K562 treated with DMSO at 1 percent for 4 hours (cell line): ENCODE results near the gene PIAS3. TPM values are rescaled to one million over a fixed set of nuclear protein-coding genes. Genes with fewer than 3 reads are reported as not detected.

Experiments used
- total RNA-seq: library from RNA; unstranded; fragments of 300-600 nt; gene quantifications from 2 replicates; pipeline ENCODE4 v1.2.3, GENCODE V29; 2022; ENCODE audit not compliant: insufficient read depth

PIAS3 gene
- 11.8 TPM in 2 replicates for total RNA-seq

DNA sequence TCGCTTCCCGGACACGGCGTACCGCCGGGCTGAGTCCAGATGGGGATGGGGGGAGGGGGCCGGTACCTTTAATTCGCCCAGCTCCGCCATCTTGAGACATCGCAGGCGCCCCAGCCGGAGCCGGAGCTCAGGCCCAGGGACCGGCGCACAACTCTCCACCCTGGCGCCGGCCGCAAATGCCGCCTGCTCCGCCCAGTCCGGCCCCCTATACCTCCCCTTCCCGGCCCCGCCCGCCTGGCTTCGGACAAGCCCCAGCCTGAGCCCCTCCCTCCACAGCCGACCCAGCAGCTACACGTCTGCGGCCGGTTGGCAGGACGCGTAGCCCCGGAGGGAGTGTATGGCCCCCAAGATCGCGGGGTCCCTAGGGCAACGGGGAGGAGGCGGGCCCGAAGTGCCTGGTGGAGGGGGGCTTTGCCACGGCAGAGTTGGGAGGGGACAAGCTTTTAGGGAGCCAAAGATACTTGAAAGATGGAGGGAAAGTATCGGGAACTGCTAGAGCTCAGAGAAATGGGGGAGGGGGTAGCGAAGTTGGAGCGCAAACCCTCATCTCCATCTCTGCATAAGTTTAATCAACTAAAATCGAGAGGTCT is at the start of gene PIAS3:
PIAS3 (minus strand) TSS at position 181 of the 590 bp plus-strand sequence; CDS start at position 90, 91 bp downstream.

DNA sequence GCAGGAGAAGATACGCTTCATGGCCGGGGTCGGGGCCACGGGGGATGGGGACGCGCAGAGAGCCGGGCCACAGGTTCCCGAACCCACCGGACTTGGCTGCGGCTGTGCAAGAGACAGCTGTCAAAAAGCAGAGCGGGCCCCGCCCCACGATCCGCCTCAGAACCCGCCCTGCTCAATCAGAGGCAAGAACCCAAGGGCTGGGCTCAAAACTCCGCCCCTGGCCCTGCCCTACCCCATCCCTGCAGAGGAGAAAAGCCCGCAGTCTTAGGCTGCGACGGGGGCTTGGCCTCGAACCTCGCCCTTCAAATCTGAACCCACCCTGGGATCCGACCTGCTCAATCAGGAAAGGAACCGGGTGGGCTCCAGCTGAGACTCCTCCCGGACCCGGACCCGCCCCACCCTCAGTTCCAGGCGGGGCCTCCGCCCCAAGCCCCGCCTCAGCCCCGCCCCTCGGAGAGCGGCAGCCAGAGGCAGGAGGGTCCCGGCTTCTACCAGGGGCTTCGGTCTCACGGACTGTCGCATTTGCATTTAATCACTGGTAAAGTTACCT is 26.9 kb upstream of the PIAS3 start, which contains the start of gene ANKRD35:
ANKRD35 (minus strand) TSS at position 129 of the 550 bp plus-strand sequence; CDS start at position 21, 108 bp downstream.

DNA sequence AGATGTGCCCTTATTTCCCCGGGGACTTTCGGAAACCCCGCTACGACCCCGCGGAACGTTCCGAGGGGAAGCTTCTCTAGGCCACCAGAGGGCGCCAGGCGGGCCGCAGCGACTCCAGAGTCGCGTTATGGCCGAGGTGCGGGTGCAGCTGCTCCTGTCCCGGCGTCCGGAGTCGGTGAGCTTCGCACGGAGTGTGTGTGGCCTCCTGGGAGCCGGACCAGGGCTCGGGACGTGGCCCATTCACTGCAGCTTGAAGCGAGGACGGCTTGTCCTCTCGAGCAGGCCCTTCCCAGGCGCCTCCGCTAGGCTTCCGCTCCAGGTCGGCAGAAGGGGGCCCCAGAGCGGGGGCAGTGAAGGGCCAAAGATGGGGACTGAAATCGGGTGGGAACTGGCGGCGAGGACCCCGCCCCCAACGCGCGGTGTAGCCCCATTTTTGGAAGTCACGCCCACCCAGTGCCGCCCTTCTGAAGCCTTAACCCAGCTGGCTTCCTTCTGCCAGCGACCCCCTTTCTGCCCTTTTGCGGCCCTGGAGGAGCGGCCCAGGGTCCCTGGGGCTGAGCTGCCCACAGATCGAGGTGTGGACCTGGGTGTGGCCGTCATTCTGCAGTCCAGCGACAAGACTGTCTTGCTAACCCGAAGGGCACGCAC is 13.2 kb downstream of the PIAS3 start, which contains the start of gene NUDT17:
NUDT17 (plus strand) TSS at position 117 of the 648 bp plus-strand sequence; CDS start at position 128, 11 bp downstream.

DNA sequence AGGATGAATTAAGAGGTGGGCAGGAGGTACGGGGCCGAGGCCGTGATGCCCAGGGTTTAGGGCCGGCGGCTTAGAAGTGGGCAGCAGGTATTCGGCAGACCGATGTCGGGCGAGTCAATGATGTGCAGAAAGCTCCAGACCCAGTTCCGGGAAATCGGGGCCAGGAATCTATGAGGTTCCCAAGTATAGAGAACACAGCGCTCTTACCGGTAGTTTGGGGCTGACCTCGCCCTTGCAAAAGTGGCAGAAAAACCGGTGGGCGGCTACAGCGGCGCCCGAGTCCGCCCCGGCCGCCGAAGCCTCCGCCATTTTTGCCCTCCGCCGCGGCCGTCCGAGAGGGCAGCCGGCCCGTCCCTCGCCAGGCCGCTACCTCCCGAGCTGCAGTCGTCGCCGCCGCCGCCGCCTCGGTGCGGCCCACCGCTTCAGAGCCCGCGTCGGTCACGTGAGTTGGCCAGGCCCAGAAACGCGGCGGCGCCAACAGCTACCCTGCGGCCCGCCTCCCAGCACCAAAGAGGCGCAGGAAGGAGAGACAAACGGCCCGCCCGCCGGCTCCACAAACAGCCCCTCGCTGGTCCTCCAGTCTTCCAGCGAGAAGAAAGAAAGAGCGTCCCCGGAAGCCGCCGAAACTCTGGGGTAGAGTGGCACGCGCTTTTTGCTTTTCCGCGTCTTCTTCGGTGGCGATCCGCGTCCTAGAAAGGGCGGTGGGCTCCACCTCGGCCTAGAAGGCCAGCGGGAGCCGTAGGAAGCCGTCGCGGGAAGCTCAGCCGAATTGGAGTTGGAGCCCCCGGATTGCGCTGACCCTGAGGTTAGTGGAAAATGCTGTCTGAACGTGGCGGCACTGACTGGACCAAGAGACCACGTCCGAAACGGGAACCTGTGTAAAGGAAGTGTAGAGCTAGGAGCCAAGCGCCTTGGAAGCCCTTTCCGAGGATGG is 35.0 kb downstream of the PIAS3 start, which contains the start of the genes POLR3C and RNF115:
POLR3C (plus strand) TSS at position 636 of the 934 bp plus-strand sequence. CDS start 1,577 bp downstream, outside the sequence.
RNF115 (minus strand) TSS at position 531 of the 934 bp plus-strand sequence; CDS start at position 309, 222 bp downstream.

Other genes starting within 250 kb of the PIAS3 start
- not detected in 2 replicates for gene PDZK1, start 151.7 kb downstream of the PIAS3 start, total RNA-seq
- 0.22 TPM in 1 of 2 replicates, not detected in the other for gene CD160, start 139.6 kb downstream of the PIAS3 start, total RNA-seq
- gene RNF115, start 35.0 kb downstream of the PIAS3 start, total RNA-seq, result 5.4 and 5.7 TPM in 2 replicates
- 43.7 and 46.2 TPM in 2 replicates for gene POLR3C, start 34.9 kb downstream of the PIAS3 start, total RNA-seq
- 4.9 and 10.6 TPM in 2 replicates for gene NUDT17, start 13.5 kb downstream of the PIAS3 start, total RNA-seq
- gene ANKRD35, start 26.8 kb upstream of the PIAS3 start, total RNA-seq, result not detected in 2 replicates
- 0.58 TPM in 1 of 2 replicates, not detected in the other for gene ITGA10, start 51.0 kb upstream of the PIAS3 start, total RNA-seq
- 17.7 and 19.4 TPM in 2 replicates for gene PEX11B, start 59.6 kb upstream of the PIAS3 start, total RNA-seq
- gene RBM8A, start 68.4 kb upstream of the PIAS3 start, total RNA-seq, result 118 and 123 TPM in 2 replicates
- 7.5 and 8.5 TPM in 2 replicates for gene LIX1L, start 98.9 kb upstream of the PIAS3 start, total RNA-seq
- gene ANKRD34A, start 105.5 kb upstream of the PIAS3 start, total RNA-seq, result 1.2 TPM in 1 of 2 replicates, not detected in the other
- 33.6 and 48.3 TPM in 2 replicates for gene POLR3GL, start 105.6 kb upstream of the PIAS3 start, total RNA-seq
- gene TXNIP, start 137.5 kb upstream of the PIAS3 start, total RNA-seq, result 288 and 302 TPM in 2 replicates
- gene HJV, start 162.7 kb upstream of the PIAS3 start, total RNA-seq, result 7.4 and 8.8 TPM in 2 replicates